GM19468 (cell line): Measurements from ENCODE around the gene MOAP1.
"Not testable (repeated sequence)": the region's sequence is repeated elsewhere in the genome, so short reads cannot be mapped to it uniquely, and the experiment has no call there.

Experiments
- ATAC-seq: cut with Tn5 transposase; IDR thresholded peaks from one replicate; pipeline ENCODE4 v1.9.1; 2021; ENCODE audit warnings: mild to moderate bottlenecking, moderate library complexity, moderate number of reproducible peaks; ENCODE audit not compliant: unreplicated experiment; ENCODE audit errors: extremely low read depth

Gene MOAP1

GRCh38 chr14:93150227-93151208 lies 34.2 kb downstream of the MOAP1 start:
- ATAC-seq, result no peak

GRCh38 chr14:93148979-93149378 lies 35.7 kb downstream of the MOAP1 start:
- no peak for ATAC-seq

DNA sequence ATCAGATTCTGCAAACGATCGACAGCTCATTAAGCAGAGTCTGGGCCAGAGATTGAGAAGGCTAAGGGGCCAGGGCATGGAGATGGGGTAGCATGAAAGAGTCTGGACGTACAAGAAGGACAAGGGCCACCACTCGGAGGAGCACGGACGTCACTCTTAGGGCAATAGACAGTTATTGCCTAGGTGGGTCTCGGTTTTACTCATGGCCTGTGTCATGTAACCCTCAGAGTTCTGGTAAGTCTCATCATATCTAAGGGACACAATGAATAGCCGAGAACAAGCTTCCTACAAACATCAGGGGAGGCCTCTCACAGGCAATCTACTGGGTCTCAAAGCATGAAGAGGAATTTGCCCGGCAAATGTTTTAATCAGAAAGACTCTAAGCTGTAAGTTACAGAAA lies 38.6 kb downstream of the MOAP1 start:
- no peak for ATAC-seq

DNA sequence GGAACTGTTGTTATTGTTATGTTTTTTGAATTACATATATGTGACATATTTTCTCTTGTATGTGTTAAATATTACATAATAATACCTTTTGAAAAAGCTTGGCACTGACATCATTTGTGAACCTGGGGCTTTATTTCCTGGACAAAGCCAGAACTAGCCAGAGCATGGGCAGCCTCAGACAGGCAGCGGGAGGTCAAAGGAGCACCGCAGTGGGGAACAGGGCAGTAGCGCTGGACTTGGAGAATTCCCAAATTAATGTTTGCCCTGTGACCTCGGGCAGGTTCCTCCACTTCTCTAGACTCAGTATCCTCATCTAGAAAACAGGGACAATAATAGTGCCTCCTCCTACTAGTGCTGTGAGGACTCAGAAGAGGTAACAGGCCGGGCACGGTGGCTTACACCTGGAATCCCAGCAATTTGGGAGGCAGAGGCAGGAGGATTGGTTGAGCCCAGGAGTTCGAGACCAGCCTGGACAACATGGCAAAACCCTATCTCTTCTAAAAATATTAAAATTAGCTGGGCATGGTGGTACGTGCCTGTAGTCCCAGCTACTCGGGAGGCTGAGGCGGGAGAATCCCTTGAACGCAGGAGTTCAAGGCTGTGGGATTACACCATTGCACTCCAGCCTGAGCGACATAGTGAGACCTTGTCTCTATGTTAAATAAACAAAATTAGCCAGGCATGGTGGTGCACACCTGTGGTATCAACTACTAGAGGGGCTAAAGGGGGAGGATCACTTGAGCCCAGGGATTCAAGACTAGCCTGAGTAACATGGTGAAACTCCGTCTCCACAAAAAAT lies 41.6 kb downstream of the MOAP1 start:
- ATAC-seq, result no peak

DNA sequence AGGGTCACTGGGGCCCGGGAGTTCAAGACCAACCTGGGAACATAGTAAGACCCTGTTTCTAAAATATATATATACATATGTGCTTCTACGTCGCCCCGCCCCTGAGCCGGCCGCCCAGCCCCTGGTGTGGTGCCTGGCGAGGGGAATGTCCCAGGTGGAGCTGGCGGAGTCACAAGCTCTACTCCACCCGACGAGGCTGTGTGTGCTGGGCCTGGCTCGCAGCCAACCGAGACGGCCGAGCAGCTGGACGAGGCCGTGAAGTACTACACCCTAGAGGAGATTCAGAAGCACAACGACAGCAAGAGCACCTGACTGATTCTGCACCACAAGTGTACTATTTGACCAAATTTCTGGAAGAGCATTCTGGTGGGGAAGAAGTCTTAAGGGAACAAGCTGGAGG lies 46.8 kb downstream of the MOAP1 start:
- no peak for ATAC-seq

DNA sequence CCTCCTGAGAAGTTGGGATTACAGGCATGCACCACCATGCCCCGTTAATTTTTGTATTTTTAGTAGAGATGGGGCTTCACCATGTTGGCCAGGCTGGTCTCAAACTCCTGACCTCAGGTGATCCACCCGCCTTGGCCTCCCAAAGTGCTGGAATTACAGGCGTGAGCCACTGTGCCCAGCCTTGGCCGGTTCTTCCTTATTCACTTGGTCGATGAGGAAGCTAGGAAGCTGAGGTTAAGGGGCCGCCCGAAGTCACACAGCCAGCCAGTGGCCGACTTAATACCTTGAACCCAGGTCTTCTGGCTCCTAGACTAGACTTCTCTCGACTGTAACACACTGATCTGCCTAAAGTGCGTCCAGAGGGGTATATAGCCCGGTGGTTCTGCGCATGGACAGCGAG lies 48.2 kb downstream of the MOAP1 start:
- ATAC-seq, result not testable (repeated sequence)

- ATAC-seq, result no peak
These were observed 48.7 kb downstream of the MOAP1 start for GRCh38 chr14:93136009-93136408.

GRCh38 chr14:93135399-93135798 lies 49.3 kb downstream of the MOAP1 start:
- ATAC-seq, result no peak

- ATAC-seq, result no peak
These were observed 51.2 kb downstream of the MOAP1 start for GRCh38 chr14:93133464-93133863.

- no peak for ATAC-seq
These were observed 52.1 kb downstream of the MOAP1 start for GRCh38 chr14:93132472-93133065.
